Activated CD4-positive, alpha-beta T cell treated with anti-CD3 and anti-CD28 coated beads, Interleukin-2, amount 10 ng/mL, durations not matched to agents 7 days and 5 days (primary cell): ENCODE data around the gene TBC1D19. TPM values are rescaled to one million over a fixed set of nuclear protein-coding genes. Genes with fewer than 3 reads are reported as not detected.

Experiments
- CTCF ChIA-PET: fragments of 350-600 bp; sonication (Branson Sonifier 250); formaldehyde crosslinking; loops from one replicate; lab custom pipeline; 2021; ENCODE audit warnings: antibody characterized with exemption; lab: Charles Lee
- POLR2A ChIA-PET: fragments of 350-600 bp; sonication (Branson Sonifier 250); formaldehyde crosslinking; loops from one replicate; lab custom pipeline; 2021; ENCODE audit warnings: antibody characterized with exemption; lab: Charles Lee
- DNase-seq: peaks from one replicate; pipeline ENCODE4 v3.0.0-alpha.2; 2020
- H3K27ac Mint-ChIP-seq: one replicate; pipeline ENCODE4 v1.8.0; 2021; ENCODE audit warnings: mild to moderate bottlenecking, moderate library complexity, mixed read lengths
- H3K27me3 Mint-ChIP-seq: one replicate; pipeline ENCODE4 v1.8.0; 2021; ENCODE audit warnings: mixed read lengths
- H3K36me3 Mint-ChIP-seq: one replicate; pipeline ENCODE4 v1.8.0; 2021; ENCODE audit warnings: low read depth, mixed read lengths
- H3K4me1 Mint-ChIP-seq: one replicate; pipeline ENCODE4 v1.8.0; 2021; ENCODE audit warnings: mixed read lengths
- H3K4me3 Mint-ChIP-seq: one replicate; pipeline ENCODE4 v1.8.0; 2021; ENCODE audit warnings: mild to moderate bottlenecking, moderate library complexity, mixed read lengths
- H3K9me3 Mint-ChIP-seq: one replicate; pipeline ENCODE4 v1.8.0; 2021; ENCODE audit warnings: mixed read lengths
- total RNA-seq, 2 experiments: library from RNA; stranded (reverse); gene quantifications; one replicate each; pipeline ENCODE4 v1.2.3, GENCODE V29; 2021

TBC1D19 gene
- total RNA-seq, 2 experiments from 2014 or later, result 4.4 to 5.2 TPM

GRCh38 chr4:26729027-26729426, 145.1 kb downstream of the TBC1D19 start:
- peaks cover 12% of the 10 kb centered on the region for H3K4me1 Mint-ChIP-seq

DNA sequence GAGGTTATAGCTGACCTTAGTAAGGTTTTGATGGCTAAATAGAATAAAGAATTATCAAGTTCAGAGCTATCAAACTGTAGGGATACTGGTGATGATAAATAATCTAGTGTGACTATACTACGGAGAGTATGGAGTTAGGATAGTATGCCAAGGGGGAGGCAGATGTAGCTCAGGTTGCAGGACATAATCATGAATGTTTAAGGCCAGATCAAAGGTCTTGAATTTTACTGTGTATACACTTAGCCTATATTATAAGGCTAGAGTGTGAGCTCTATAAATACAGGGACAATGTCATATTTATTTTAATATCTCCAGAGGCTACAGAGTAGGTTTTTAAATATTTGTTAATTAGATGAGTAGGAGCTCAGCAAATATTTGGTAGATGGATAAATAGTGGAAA, 145.7 kb downstream of the TBC1D19 start:
- Mint-ChIP-seq H3K27me3 (no peaks in the 10 kb centered on the region), H3K9me3 (no peaks in the 10 kb centered on the region), H3K27ac (no peak overlapping the region), H3K36me3 (no peaks in the 10 kb centered on the region), H3K4me3 (no peak overlapping the region), H3K4me1 (peaks cover 11% of the 10 kb centered on the region)
- no peak for DNase-seq
- CTCF ChIA-PET, result interaction anchor here (0.6 kb wide), 1 partner anchor 204 kb away, joined by 3 read pairs; no protein-coding TSS in a partner anchor
- POLR2A ChIA-PET, result interaction anchor here (0.6 kb wide), 1 partner anchor 28 kb away, joined by 5 read pairs; no protein-coding TSS in a partner anchor

More at GRCh38 chr4:26729027-26729426, 145.1 kb downstream of the TBC1D19 start:
- CTCF ChIA-PET, result no interaction called here
- Mint-ChIP-seq H3K4me3 (no peak overlapping the region), H3K9me3 (no peaks in the 10 kb centered on the region), H3K27me3 (no peaks in the 10 kb centered on the region), H3K27ac (no peak overlapping the region), H3K36me3 (no peaks in the 10 kb centered on the region)
- no peak for DNase-seq
- POLR2A ChIA-PET, result no interaction called here

DNA sequence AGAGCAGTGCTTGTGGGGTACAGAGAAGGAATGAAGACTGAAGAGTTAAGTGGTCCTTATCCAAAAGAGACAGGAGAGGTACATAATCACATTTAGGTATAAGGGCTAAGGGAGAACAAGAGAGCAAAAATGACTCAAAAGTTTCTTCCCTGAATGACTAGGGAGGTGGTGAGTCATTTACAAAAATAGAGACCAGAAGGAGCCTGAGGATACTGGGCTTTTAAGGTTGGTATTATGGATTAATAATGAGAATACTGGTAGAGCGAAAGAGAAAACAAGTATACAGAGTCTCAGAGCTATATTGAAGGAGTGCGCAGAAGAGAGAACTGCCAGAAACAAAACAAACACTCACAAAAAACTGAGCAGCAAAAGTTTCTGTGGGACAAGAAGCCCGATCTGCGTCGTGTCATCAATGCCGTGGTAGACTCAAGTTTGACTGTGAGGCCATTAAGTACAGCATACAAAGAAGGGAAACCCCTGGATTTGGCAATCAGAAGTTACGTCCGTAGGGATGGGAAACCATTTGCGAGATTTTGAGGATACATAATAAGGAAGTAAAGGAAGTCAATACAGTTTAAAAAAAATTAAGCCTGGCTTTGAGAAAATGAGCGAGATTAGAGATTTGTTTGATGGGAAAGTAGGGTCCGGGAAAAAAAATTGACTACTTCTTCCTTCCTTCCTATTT, 147.6 kb downstream of the TBC1D19 start:
- Mint-ChIP-seq H3K4me3 (no peak overlapping the region), H3K4me1 (peaks cover 4% of the 10 kb centered on the region), H3K27ac (no peak overlapping the region), H3K27me3 (no peaks in the 10 kb centered on the region), H3K9me3 (no peaks in the 10 kb centered on the region), H3K36me3 (no peaks in the 10 kb centered on the region)
- POLR2A ChIA-PET, result no interaction called here
- CTCF ChIA-PET, result no interaction called here
- DNase-seq, result no peak

GRCh38 chr4:26732356-26732755, 148.5 kb downstream of the TBC1D19 start:
- ChIA-PET CTCF (no interaction called here), POLR2A (no interaction called here)
- Mint-ChIP-seq H3K4me3 (no peak overlapping the region), H3K27ac (no peak overlapping the region), H3K9me3 (no peaks in the 10 kb centered on the region), H3K4me1 (peaks cover 4% of the 10 kb centered on the region), H3K27me3 (no peaks in the 10 kb centered on the region), H3K36me3 (no peaks in the 10 kb centered on the region)
- no peak for DNase-seq

- no peak overlapping the region for H3K4me3 Mint-ChIP-seq
- H3K9me3 Mint-ChIP-seq, result no peaks in the 10 kb centered on the region
- no peaks in the 10 kb centered on the region for H3K27me3 Mint-ChIP-seq
- H3K27ac Mint-ChIP-seq, result no peak overlapping the region
- POLR2A ChIA-PET, result no interaction called here
- no peaks in the 10 kb centered on the region for H3K4me1 Mint-ChIP-seq
- H3K36me3 Mint-ChIP-seq, result no peaks in the 10 kb centered on the region
- no peak for DNase-seq
- CTCF ChIA-PET, result no interaction called here
These were observed 152.7 kb downstream of the TBC1D19 start for GRCh38 chr4:26736621-26737020.

DNA sequence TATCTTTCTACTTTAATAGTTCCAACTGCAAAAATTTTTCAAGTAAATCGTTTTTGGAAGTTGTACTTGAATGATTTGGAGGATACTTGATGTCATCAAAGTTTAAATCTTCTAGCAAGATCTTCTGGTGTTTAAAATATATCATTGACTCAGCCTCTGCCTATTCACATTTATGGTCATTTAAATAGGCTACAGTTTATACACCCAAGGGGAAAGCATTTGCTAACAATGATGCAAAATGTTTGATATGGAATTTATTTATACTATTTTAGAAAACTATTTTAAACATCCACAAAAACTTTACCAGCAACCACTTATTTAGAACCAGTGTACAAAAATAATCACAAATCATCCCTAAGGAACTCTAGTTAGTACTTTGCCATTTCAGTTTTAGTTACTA, 153.5 kb downstream of the TBC1D19 start:
- H3K4me1 Mint-ChIP-seq, result no peaks in the 10 kb centered on the region
- CTCF ChIA-PET, result no interaction called here
- POLR2A ChIA-PET, result no interaction called here
- H3K36me3 Mint-ChIP-seq, result no peaks in the 10 kb centered on the region
- H3K27me3 Mint-ChIP-seq, result no peaks in the 10 kb centered on the region
- H3K4me3 Mint-ChIP-seq, result no peak overlapping the region
- no peak for DNase-seq
- no peak overlapping the region for H3K27ac Mint-ChIP-seq
- no peaks in the 10 kb centered on the region for H3K9me3 Mint-ChIP-seq

GRCh38 chr4:26741491-26741871, 157.6 kb downstream of the TBC1D19 start:
- Mint-ChIP-seq H3K27me3 (no peaks in the 10 kb centered on the region), H3K4me3 (no peak overlapping the region), H3K36me3 (peaks cover 7% of the 10 kb centered on the region), H3K4me1 (peaks cover 3% of the 10 kb centered on the region), H3K9me3 (no peaks in the 10 kb centered on the region), H3K27ac (no peak overlapping the region)
- POLR2A ChIA-PET, result no interaction called here
- DNase-seq, result no peak
- CTCF ChIA-PET, result no interaction called here

DNA sequence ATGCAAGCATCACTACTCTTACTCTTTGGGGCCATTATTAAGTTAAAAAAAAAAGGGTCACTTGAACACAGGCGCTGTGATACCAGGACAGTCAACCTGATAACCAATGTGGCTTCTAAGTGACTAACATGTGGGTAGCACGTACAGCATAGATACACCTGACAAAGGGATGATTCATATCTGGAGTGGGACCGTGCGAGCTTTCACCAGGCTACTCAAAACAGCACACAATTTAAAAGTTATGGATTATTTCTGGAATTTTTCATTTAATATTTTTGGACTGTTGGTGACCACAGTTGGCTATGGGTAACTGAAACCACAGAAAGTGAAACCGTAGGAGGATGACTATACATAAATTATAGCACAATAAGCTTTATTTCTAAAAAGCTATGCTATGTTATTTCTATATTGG, 162.9 kb downstream of the TBC1D19 start:
- peak; percentile 16 for DNase-seq
- ChIA-PET POLR2A (no interaction called here), CTCF (interaction anchor here (1.2 kb wide), 1 partner anchor 12 kb away, joined by 4 read pairs; no protein-coding TSS in a partner anchor)
- no peak overlapping the region for H3K27ac Mint-ChIP-seq
- no peaks in the 10 kb centered on the region for H3K9me3 Mint-ChIP-seq
- H3K27me3 Mint-ChIP-seq, result no peaks in the 10 kb centered on the region
- H3K4me3 Mint-ChIP-seq, result no peak overlapping the region
- peaks cover 10% of the 10 kb centered on the region for H3K36me3 Mint-ChIP-seq
- peaks cover 13% of the 10 kb centered on the region for H3K4me1 Mint-ChIP-seq

GRCh38 chr4:26748811-26749210, 164.9 kb downstream of the TBC1D19 start:
- no peak overlapping the region for H3K27ac Mint-ChIP-seq
- DNase-seq, result no peak
- peaks cover 7% of the 10 kb centered on the region for H3K36me3 Mint-ChIP-seq
- H3K27me3 Mint-ChIP-seq, result no peaks in the 10 kb centered on the region
- POLR2A ChIA-PET, result no interaction called here
- H3K9me3 Mint-ChIP-seq, result no peaks in the 10 kb centered on the region
- H3K4me3 Mint-ChIP-seq, result no peak overlapping the region
- H3K4me1 Mint-ChIP-seq, result peaks cover 13% of the 10 kb centered on the region
- CTCF ChIA-PET, result interaction anchor here (0.6 kb wide), 1 partner anchor 64 kb away, joined by 3 read pairs; no protein-coding TSS in a partner anchor

DNA sequence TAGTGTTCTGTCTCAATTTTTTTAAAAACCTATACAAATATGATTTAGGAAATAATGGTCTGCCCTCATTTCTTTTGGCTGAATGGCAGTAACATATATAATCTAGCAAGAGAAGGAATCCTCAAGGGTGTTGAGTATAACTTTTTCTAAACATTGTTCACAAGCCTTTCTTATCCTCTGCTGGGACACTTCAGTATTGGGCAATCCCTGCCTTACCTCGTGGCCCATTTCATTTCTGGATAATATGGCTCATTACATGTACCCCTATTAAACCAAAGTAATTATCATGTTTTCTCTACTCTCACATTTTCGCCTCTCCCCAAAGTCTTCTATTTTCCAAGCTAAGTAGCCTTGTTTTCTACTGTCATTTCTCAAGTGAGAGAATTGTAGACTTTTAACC, 166.0 kb downstream of the TBC1D19 start:
- POLR2A ChIA-PET, result no interaction called here
- Mint-ChIP-seq H3K27me3 (no peaks in the 10 kb centered on the region), H3K4me1 (peaks cover 13% of the 10 kb centered on the region), H3K9me3 (no peaks in the 10 kb centered on the region), H3K27ac (no peak overlapping the region), H3K36me3 (peaks cover 7% of the 10 kb centered on the region), H3K4me3 (no peak overlapping the region)
- no peak for DNase-seq
- CTCF ChIA-PET, result no interaction called here

DNA sequence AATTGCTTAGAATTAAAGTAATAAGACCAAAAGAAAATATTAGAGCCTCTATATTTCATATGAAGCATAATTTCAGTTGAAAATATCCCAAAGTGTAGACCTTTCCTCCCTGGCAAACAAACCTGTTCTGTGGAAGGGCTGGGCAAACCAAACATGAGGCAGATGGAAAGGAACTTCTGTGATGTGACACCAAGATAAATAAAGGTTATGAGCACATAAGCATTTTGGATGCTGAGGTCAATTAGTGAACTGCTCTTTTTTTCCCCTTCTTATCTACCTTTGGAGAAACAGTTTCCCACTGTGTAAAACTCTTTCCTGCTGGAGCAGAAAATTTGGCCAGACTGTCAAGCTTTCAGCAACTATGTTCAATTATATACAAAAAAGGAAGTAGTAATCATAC, 167.1 kb downstream of the TBC1D19 start:
- Mint-ChIP-seq H3K4me1 (peaks cover 13% of the 10 kb centered on the region), H3K36me3 (peaks cover 7% of the 10 kb centered on the region), H3K27ac (no peak overlapping the region), H3K27me3 (no peaks in the 10 kb centered on the region), H3K9me3 (no peaks in the 10 kb centered on the region), H3K4me3 (no peak overlapping the region)
- CTCF ChIA-PET, result interaction anchor here (1.3 kb wide), 1 partner anchor 36 kb away, joined by 6 read pairs; no protein-coding TSS in a partner anchor
- POLR2A ChIA-PET, result no interaction called here
- DNase-seq, result no peak

GRCh38 chr4:26751838-26752237, 168.0 kb downstream of the TBC1D19 start:
- Mint-ChIP-seq H3K9me3 (no peaks in the 10 kb centered on the region), H3K27ac (no peak overlapping the region), H3K4me1 (peaks cover 7% of the 10 kb centered on the region), H3K36me3 (peaks cover 3% of the 10 kb centered on the region), H3K4me3 (no peak overlapping the region), H3K27me3 (no peaks in the 10 kb centered on the region)
- DNase-seq, result no peak
- CTCF ChIA-PET, result interaction anchor here (1.3 kb wide), 1 partner anchor 35 kb away, joined by 6 read pairs; no protein-coding TSS in a partner anchor
- POLR2A ChIA-PET, result no interaction called here

GRCh38 chr4:26753187-26753586, 169.3 kb downstream of the TBC1D19 start:
- peaks cover 2% of the 10 kb centered on the region for H3K4me1 Mint-ChIP-seq
- DNase-seq, result no peak
- H3K27ac Mint-ChIP-seq, result no peak overlapping the region
- peaks cover 3% of the 10 kb centered on the region for H3K36me3 Mint-ChIP-seq
- H3K27me3 Mint-ChIP-seq, result no peaks in the 10 kb centered on the region
- no peaks in the 10 kb centered on the region for H3K9me3 Mint-ChIP-seq
- ChIA-PET CTCF (no interaction called here), POLR2A (no interaction called here)
- no peak overlapping the region for H3K4me3 Mint-ChIP-seq
